Liver (tissue), 3 donors: ENCODE data around the gene CBLC.

ENCODE experiments used
- CTCF ChIP-seq: fragments of 150-350 bp; IDR thresholded peaks from 2 replicates; pipeline ENCODE4 v1.5.1; 2017; ENCODE audit warnings: improper control_type of control experiment, low read depth, low read length; ENCODE audit not compliant: missing input control
- FOXA1 ChIP-seq: IDR thresholded peaks from 2 replicates; pipeline ENCODE4 v1.6.1; 2016; ENCODE audit warnings: antibody characterized with exemption
- JUND ChIP-seq, 2 donors: IDR thresholded peaks; 2 replicates each; pipeline ENCODE4 v1.6.1; 2016; ENCODE audit warnings: antibody characterized with exemption in 2 of 2
- MAX ChIP-seq: IDR thresholded peaks from 2 replicates; pipeline ENCODE4 v1.6.1; 2016; ENCODE audit warnings: antibody characterized with exemption
- RAD21 ChIP-seq, 2 donors: IDR thresholded peaks; 2 replicates each; pipeline ENCODE4 v1.6.1; 2016; ENCODE audit warnings: antibody characterized with exemption in 2 of 2, mild to moderate bottlenecking in 2 of 2
- REST ChIP-seq: IDR thresholded peaks from 2 replicates; pipeline ENCODE4 v1.6.1; 2016; ENCODE audit warnings: antibody characterized with exemption, mild to moderate bottlenecking
- SP1 ChIP-seq: IDR thresholded peaks from 2 replicates; pipeline ENCODE4 v1.6.1; 2018; ENCODE audit warnings: antibody characterized with exemption, mild to moderate bottlenecking
- TAF1 ChIP-seq: conservative IDR thresholded peaks from 2 replicates; pipeline ENCODE4 v1.6.1; 2016; ENCODE audit warnings: antibody characterized with exemption, mild to moderate bottlenecking
- YY1 ChIP-seq: IDR thresholded peaks from 2 replicates; pipeline ENCODE4 v1.6.1; 2016; ENCODE audit warnings: antibody characterized with exemption, mild to moderate bottlenecking
- ZBTB33 ChIP-seq: IDR thresholded peaks from 2 replicates; pipeline ENCODE4 v1.6.1; 2016; ENCODE audit warnings: antibody characterized with exemption
- donor health status: healthy.
- donor health status: healthy.

- TF ChIP-seq CTCF: no peak
- no peak for TF ChIP-seq FOXA1
- TF ChIP-seq RAD21 (IDR thresholded peaks at IDR 0.05): no peak
- no peak for TF ChIP-seq REST
- no peak for TF ChIP-seq JUND (IDR thresholded peaks at IDR 0.05)
- TF ChIP-seq ZBTB33: no peak
- no peak for TF ChIP-seq YY1
- TF ChIP-seq SP1: no peak
- no peak for TF ChIP-seq TAF1
- TF ChIP-seq MAX: no peak
Measured at GRCh38 chr19:44738136-44738535, 39.6 kb upstream of the CBLC start.
